ENCODE results near the gene SLC7A7.
A peak's percentile ranks its signal among the peaks of the same experiment; 100 is the strongest.
"Not testable (repeated sequence)": the region's sequence is repeated elsewhere in the genome, so short reads cannot be mapped to it uniquely, and the experiment has no call there.

The SLC7A7 gene

GRCh38 chr14:22814941-22815713 lies at the start of gene SLC7A7:
SLC7A7 (minus strand) TSS chr14:22815435; CDS start chr14:22813398, 2,037 bp downstream.
- DNase-seq: no peak

GRCh38 chr14:22864979-22865378 lies 49.7 kb upstream of the SLC7A7 start:
- DNase-seq: no peak

GRCh38 chr14:22861651-22862050 lies 46.4 kb upstream of the SLC7A7 start:
- DNase-seq: no peak

DNA sequence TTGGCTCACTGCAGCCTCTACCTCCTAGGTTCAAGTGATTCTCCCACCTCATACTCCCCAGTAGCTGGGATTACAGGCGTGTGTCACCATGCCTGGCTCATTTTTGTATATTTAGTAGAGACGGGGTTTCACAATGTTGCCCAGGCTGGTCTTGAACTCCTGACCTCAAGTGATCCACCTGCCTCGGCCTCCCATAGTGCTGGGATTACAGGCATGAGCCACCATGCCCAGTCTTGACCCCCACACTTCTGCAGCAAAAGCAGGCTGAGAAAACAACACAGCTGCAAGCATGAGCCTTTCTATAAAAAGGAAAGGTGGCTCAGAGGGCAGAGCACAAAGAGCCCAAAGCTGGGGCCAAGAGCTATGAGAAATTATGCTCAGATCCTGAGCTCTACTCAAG lies 45.1 kb upstream of the SLC7A7 start:
- DNase-seq: not testable (repeated sequence)

DNA sequence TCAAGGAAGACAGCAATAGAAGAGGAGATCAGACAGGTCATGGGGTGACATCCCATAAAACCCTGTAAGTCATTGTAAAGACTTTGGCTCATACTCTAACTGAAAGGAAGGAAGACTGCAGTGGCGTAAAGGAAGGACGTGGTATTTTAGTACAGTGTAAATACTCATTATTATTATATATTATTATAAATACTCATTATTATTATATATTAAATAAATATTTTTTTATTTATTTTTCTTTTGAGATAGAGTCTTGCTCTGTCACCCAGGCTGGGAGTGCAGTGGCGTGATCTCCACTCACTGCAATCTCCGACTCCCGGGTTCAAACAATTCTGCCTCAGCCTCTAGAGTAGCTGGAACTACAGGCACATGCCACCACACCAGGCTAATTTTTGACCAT lies 41.2 kb upstream of the SLC7A7 start:
- DNase-seq: no peak

DNA sequence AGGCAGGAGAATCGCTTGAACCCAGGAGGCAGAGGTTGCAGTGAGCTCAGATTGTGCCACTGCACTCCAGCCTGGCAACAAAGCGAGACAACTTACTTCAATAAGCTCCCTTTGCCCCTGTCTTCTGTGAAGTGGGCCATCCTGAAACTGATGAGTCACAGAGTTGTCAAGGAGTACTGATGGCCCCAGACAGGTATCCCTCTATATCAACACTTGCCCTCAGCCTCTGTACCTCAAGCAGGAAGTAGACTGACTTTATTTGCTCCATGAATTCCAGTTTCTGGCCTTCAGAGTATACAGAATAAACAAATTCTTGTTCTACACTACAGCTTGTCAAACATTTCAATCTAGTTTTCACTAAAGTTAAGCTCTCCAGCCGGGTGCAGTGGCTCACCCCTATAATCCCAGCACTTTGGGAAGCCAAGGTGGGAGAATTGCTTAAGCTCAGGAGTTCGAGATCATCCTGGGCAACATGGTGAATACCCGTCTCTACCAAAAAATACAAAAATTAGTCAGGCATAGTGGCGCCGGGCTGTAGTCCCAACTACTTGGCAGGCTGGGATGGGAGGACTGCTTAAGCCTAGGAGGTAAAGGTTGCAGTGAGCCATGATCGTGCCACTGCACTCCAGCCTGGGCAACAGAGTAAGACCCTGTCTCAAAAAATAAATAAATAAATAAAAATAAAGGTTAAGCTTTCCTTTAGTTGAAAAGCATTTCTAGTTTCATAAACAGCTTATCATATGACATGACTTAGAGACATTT lies 39.9 kb upstream of the SLC7A7 start:
- DNase-seq: no peak

DNA sequence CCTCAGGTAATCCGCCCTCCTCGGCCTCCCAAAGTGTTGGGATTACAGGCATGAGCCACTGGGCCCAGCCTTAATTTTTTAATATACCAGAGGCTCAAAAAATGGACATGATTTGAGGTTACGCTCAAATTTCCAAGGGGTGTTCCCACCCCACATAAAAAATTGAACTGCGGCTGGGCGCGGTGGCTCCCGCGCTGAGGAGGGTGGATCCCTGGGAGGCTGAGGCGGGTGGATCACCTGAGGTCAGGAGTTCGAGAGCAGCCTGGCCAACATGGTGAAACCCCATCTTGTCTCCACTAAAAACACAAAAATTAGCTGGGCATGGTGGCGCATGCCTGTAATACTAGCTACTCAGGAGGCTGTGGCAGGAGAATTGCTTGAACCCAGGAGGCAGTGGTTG lies 39.1 kb upstream of the SLC7A7 start:
- DNase-seq: not testable (repeated sequence)

DNA sequence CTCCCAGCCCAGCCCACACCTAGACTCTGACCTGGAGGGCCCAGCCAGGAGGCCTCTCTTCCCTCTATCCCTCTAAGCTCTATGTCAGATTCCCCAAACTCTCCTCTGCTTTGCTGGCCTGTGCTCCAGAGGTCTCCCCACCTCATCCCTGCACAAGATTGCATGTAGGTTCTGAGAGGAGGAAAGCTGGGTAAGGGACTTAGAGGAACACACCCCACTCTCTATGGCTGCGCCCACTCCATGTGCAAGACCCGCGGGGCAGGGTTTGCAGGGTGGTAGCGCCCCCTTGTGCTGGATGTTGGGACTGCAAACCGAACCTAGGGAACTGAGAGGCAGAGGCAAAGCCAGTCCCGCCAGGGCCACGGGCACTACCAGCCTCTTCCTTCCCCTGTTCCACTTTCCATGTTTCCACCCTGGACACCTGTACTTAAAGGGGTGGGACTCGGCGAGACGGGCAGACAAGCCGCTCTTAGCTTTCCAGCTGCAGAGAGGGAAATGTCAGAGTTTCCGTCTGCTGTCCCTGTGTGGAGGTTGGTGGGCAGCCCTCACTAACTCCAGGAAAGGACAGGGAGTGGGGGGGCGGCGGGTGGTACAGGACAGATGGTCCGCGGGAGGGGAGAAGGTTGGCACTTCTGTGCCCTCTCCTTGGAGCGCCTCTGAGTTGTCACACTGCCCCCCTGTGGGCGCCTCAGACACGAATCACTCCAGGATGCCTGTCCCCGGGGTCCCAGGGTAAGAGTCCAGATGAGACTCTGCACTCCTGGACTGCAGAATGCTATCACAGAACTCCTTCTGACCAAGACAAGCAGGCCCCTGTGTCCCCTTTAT lies 37.9 kb upstream of the SLC7A7 start:
- peak; percentile 58 to 68 for DNase-seq

DNA sequence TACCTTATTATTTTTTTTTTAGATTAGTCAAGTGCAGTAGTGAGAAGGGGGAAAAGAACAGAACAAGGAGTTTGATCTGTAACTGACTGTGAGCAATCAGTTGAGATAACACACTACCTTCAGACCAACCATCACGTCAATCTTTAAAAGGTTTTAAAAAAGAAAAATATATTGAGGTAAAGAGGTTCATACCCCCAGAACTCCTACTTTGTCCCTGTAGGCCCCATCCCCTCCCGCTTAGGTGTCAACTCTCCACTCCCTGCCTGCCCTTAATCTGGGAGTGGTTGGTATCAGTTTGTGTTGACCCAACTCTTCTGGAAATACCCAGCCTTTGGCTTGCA lies 37.3 kb upstream of the SLC7A7 start:
- no peak for DNase-seq

GRCh38 chr14:22852178-22852577 lies 36.9 kb upstream of the SLC7A7 start:
- not testable (repeated sequence) for DNase-seq

GRCh38 chr14:22850944-22851764 lies 35.9 kb upstream of the SLC7A7 start:
- peak; percentile 64 to 71 for DNase-seq

- DNase-seq: no peak
These were observed 34.1 kb upstream of the SLC7A7 start for GRCh38 chr14:22849212-22849819.

GRCh38 chr14:22848351-22849164 lies 33.3 kb upstream of the SLC7A7 start:
- no peak for DNase-seq

DNA sequence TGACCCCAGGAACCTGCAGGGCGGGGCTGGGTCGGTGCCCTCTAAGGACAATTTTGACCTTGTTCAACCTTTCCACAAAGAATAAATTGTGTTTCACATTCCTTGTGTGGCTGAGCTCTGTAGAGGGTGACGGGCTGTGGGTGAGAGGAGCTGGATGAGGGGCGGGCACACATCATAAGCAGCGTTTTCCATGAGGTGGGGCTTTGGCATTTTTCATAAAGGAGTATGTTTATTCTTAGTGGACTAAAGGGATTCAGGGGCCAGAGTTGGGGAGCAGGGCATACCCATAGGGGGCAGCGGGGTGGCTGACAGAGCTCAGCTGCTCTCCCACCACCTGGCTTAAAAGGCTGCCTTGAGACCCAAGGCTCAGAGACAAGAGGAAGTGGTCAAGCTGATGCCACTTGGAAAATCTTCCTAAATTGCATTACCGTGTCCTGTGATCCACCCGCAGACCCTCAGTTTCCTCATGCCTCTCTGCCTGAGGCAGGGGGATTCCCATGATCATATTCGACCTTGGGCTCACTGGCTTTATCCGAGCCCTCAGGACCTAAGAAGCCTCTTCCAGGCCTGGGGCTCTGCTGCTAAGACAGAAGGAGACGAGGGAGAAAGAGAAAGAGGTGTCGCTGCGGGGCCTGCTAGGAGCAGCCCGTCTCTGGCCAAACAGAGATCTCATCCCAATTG lies 32.6 kb upstream of the SLC7A7 start:
- DNase-seq: no peak

DNA sequence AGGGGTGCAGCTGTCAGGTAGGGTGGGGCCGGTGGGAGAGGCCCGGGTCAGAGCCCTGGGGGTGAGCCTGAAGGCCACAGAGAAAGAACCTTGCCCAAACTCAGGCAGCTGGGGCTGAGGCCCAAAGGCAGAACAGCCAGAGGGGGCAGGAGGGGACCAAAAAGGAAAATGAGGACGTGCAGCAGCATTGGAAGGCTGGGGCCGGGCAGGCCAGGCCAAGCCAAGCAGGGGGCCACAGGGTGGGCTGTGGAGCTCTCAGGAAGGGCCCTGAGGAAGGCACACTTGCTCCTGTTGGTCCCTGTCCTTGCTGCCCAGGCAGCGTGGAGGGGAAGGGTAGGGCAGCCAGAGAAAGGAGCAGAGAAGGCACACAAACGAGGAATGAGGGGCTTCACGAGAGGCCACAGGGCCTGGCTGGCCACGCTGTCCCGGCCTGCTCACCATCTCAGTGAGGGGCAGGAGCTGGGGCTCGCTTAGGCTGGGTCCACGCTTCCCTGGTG lies 31.6 kb upstream of the SLC7A7 start:
- no peak for DNase-seq

DNA sequence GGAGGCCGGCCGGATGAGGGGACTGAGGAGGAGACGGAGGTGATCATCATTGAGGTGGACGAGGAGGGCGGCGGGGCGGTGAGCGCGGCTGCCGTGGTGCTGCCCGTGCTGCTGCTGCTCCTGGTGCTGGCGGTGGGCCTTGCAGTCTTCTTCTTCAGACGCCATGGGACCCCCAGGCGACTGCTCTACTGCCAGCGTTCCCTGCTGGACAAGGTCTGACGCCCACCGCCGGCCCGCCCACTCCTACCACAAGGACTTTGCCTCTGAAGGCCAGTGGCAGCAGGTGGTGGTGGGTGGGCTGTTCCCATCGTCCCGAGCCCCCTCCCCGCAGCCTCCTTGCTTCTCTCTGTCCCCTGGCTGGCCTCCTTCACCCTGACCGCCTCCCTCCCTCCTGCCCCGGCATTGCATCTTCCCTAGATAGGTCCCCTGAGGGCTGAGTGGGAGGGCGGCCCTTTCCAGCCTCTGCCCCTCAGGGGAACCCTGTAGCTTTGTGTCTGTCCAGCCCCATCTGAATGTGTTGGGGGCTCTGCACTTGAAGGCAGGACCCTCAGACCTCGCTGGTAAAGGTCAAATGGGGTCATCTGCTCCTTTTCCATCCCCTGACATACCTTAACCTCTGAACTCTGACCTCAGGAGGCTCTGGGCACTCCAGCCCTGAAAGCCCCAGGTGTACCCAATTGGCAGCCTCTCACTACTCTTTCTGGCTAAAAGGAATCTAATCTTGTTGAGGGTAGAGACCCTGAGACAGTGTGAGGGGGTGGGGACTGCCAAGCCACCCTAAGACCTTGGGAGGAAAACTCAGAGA lies 30.8 kb upstream of the SLC7A7 start:
- no peak for DNase-seq

- no peak for DNase-seq
These were observed 29.8 kb upstream of the SLC7A7 start for GRCh38 chr14:22845103-22845394.

- no peak for DNase-seq
These were observed 29.2 kb upstream of the SLC7A7 start for GRCh38 chr14:22844221-22845102.

Data from SW 1271 (cell line).